Uterus (tissue), 2 donors: Measurements from ENCODE around the gene GOLPH3.
"Not testable (repeated sequence)": the region's sequence is repeated elsewhere in the genome, so short reads cannot be mapped to it uniquely, and the experiment has no call there.

Experiments used
- POLR2A ChIP-seq, 2 donors: fragments of 450-650 bp; IDR thresholded peaks; one replicate each; pipeline ENCODE4 v1.6.1; 2016; ENCODE audit warnings: antibody characterized with exemption in 2 of 2, mild to moderate bottlenecking in 1 of 2, moderate library complexity in 1 of 2
- TF ChIP-seq, protein P1 (sequence below), 4 experiments: fragments of 200-600 bp in 2 of 4; fragments of 450-650 bp in 2 of 4; sonication (generic) in 2 of 4; IDR thresholded peaks; one replicate each; pipeline ENCODE4 v1.5.1; 2016 to 2019; ENCODE audit warnings: antibody characterized with exemption in 4 of 4, mild to moderate bottlenecking in 2 of 4, moderate library complexity in 1 of 4

DNA sequence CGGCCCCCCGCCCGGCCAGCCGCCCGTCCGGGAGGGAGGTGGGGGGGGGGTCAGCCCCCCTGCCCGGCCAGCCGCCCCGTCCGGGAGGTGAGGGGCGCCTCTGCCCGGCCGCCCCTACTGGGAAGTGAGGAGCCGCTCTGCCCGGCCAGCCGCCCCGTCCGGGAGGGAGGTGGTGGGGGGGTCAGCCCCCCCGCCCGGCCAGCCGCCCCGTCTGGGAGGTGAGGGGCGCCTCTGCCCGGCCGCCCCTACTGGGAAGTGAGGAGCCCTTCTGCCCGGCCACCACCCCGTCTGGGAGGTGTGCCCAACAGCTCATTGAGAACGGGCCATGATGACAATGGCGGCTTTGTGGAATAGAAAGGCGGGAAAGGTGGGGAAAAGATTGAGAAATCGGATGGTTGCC is 34.7 kb upstream of the GOLPH3 start:
- TF ChIP-seq, protein P1, sequence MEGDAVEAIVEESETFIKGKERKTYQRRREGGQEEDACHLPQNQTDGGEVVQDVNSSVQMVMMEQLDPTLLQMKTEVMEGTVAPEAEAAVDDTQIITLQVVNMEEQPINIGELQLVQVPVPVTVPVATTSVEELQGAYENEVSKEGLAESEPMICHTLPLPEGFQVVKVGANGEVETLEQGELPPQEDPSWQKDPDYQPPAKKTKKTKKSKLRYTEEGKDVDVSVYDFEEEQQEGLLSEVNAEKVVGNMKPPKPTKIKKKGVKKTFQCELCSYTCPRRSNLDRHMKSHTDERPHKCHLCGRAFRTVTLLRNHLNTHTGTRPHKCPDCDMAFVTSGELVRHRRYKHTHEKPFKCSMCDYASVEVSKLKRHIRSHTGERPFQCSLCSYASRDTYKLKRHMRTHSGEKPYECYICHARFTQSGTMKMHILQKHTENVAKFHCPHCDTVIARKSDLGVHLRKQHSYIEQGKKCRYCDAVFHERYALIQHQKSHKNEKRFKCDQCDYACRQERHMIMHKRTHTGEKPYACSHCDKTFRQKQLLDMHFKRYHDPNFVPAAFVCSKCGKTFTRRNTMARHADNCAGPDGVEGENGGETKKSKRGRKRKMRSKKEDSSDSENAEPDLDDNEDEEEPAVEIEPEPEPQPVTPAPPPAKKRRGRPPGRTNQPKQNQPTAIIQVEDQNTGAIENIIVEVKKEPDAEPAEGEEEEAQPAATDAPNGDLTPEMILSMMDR (IDR thresholded peaks at IDR 0.05), result not testable (repeated sequence)
- not testable (repeated sequence) for TF ChIP-seq POLR2A (IDR thresholded peaks at IDR 0.05)
